T-cell (primary cell): Measurements from ENCODE around the gene GNB5. TPM values are rescaled to one million over a fixed set of nuclear protein-coding genes. Genes with fewer than 3 reads are reported as not detected.

ENCODE experiments used
- ATAC-seq, 4 experiments: fragments of 200-7000 bp in 3 of 4; fragments of 150-1000 bp in 1 of 4; cut with Tn5 transposase; replicated peaks in 1 of 4; 1 replicate in 3 of 4; 2 replicates in 1 of 4; pipeline ENCODE4 v1.10.0; 2021; ENCODE audit warnings: moderate library complexity in 3 of 4, mild to moderate bottlenecking in 2 of 4, moderate number of reproducible peaks in 1 of 4
- CTCF ChIA-PET, 2 donors: fragments of 300-600 bp; sonication (Branson Sonifier 250); formaldehyde crosslinking; loops; one replicate each; lab custom pipeline; 2022; ENCODE audit warnings: antibody characterized with exemption in 2 of 2; lab: Charles Lee
- POLR2A ChIA-PET, 2 donors: fragments of 300-600 bp; sonication (Branson Sonifier 250); formaldehyde crosslinking; loops; one replicate each; lab custom pipeline; 2022; ENCODE audit warnings: antibody characterized with exemption in 2 of 2; lab: Charles Lee
- DNase-seq, 35 experiments: peaks; one replicate each; pipeline versions ENCODE4 v3.0.0 to v3.0.0-alpha.2; 2013 to 2023
- H3K27ac ChIP-seq: one replicate; pipeline ENCODE4 v1.5.1; 2013; ENCODE audit warnings: low read length
- H3K27me3 ChIP-seq, 2 experiments: replicated peaks in 1 of 2; 1 replicate in 1 of 2; 2 replicates in 1 of 2; pipeline versions ENCODE4 v1.6.1 to v1.7.0; 2013; ENCODE audit warnings: low read length in 1 of 2, mixed read lengths in 1 of 2; ENCODE audit not compliant: control insufficient read depth in 2 of 2, insufficient read depth in 2 of 2; ENCODE audit errors: extremely low read depth in 1 of 2
- H3K36me3 ChIP-seq, 2 donors: 1 replicate in 1 of 2; 2 replicates in 1 of 2; pipeline versions ENCODE4 v1.6.1 to v1.7.0; 2013; ENCODE audit warnings: low read length in 1 of 2; ENCODE audit not compliant: control insufficient read depth in 2 of 2, insufficient read depth in 1 of 2; ENCODE audit errors: extremely low read depth in 1 of 2
- H3K4me1 ChIP-seq, 2 experiments: 1 replicate in 1 of 2; 2 replicates in 1 of 2; pipeline versions ENCODE4 v1.6.1 to v1.7.0; 2013; ENCODE audit warnings: low read length in 2 of 2, mixed read lengths in 1 of 2; ENCODE audit not compliant: insufficient read depth in 2 of 2, control insufficient read depth in 1 of 2; ENCODE audit errors: extremely low read depth in 1 of 2
- H3K4me3 ChIP-seq, 2 donors: 1 replicate in 1 of 2; 2 replicates in 1 of 2; pipeline versions ENCODE4 v1.5.1 to v1.7.0; 2013; ENCODE audit warnings: mild to moderate bottlenecking in 2 of 2, low read length in 1 of 2, moderate library complexity in 1 of 2; ENCODE audit not compliant: control insufficient read depth in 1 of 2; ENCODE audit errors: extremely low read depth in 1 of 2
- H3K9me3 ChIP-seq: 2 replicates; pipeline ENCODE4 v1.7.0; 2013
- H3K27ac Mint-ChIP-seq, 2 donors: one replicate each; pipeline ENCODE4 v1.8.0; 2020 to 2021; ENCODE audit warnings: mild to moderate bottlenecking in 2 of 2, mixed read lengths in 2 of 2
- H3K27me3 Mint-ChIP-seq, 2 donors: one replicate each; pipeline ENCODE4 v1.8.0; 2021 to 2022; ENCODE audit warnings: mixed read lengths in 2 of 2
- H3K36me3 Mint-ChIP-seq: one replicate; pipeline ENCODE4 v1.8.0; 2021; ENCODE audit warnings: mixed read lengths
- H3K4me1 Mint-ChIP-seq, 3 donors: one replicate each; pipeline ENCODE4 v1.8.0; 2020 to 2022; ENCODE audit warnings: mixed read lengths in 3 of 3, mild to moderate bottlenecking in 1 of 3
- H3K4me3 Mint-ChIP-seq, 3 donors: one replicate each; pipeline ENCODE4 v1.8.0; 2020 to 2022; ENCODE audit warnings: mild to moderate bottlenecking in 3 of 3, mixed read lengths in 3 of 3, moderate library complexity in 3 of 3
- H3K9me3 Mint-ChIP-seq, 3 donors: one replicate each; pipeline ENCODE4 v1.8.0; 2020 to 2022; ENCODE audit warnings: mixed read lengths in 3 of 3
- WGBS: methylation state at CpG from one replicate; pipeline ENCODE4 v1.1.5; 2013; ENCODE audit warnings: missing lambda C conversion rate; ENCODE audit not compliant: insufficient coverage; 5-methylcytosine and 5-hydroxymethylcytosine counted together
- total RNA-seq, 35 experiments: library from RNA in 6 of 35; stranded (reverse) in 6 of 35; fragments of 120-200 nt in 1 of 35; gene quantifications; one replicate each; pipeline versions ENCODE4 v1.2.1 to v1.2.4 and lab custom pipeline; 2013 to 2026

Gene GNB5
- total RNA-seq, 5 donors from 2014 or later (not counting 1 experiment from before 2014, with no cell fraction given): 39.7 to 74.4 (median 54.7) TPM

- CTCF ChIA-PET: interaction anchor here (0.6 to 1.5 kb wide), 4 partner anchors 9 to 192 kb away, joined by 3 to 16 read pairs (median 4); no protein-coding TSS in a partner anchor
- no peak overlapping the region for H3K4me3 Mint-ChIP-seq
Measured at GRCh38 chr15:52082197-52083036, 108.8 kb downstream of the GNB5 start.

GRCh38 chr15:52080706-52081392, 110.3 kb downstream of the GNB5 start:
- POLR2A ChIA-PET: interaction anchor here in 1 of 2 donors (0.7 kb wide), 1 partner anchor 51 kb away, joined by 5 read pairs; no protein-coding TSS in a partner anchor
- no peaks in the 10 kb centered on the region for H3K27me3 Mint-ChIP-seq
- Histone ChIP-seq H3K36me3 (no peaks in the 10 kb centered on the region), H3K27me3 (peaks cover 0 to 2% of the 10 kb centered on the region in 2 experiments), H3K4me3 (no peak overlapping the region), H3K27ac (no peak overlapping the region), H3K9me3 (no peaks in the 10 kb centered on the region), H3K4me1 (peaks cover 0 to 13% of the 10 kb centered on the region in 2 experiments)
- no peak overlapping the region for H3K4me3 Mint-ChIP-seq
- ATAC-seq (no peak), DNase-seq (no peak)
- CTCF ChIA-PET: interaction anchor here (0.6 to 3.8 kb wide), 6 partner anchors 55 to 173 kb away, joined by 3 to 21 read pairs (median 5); no protein-coding TSS in a partner anchor
- H3K9me3 Mint-ChIP-seq: no peaks in the 10 kb centered on the region
- no peak overlapping the region for H3K27ac Mint-ChIP-seq
- WGBS: 94% methylated on average over 6 of the region's 9 CpGs
- peaks cover 13 to 18% (median 14%) of the 10 kb centered on the region in 3 donors for H3K4me1 Mint-ChIP-seq
- no peaks in the 10 kb centered on the region for H3K36me3 Mint-ChIP-seq

More at GRCh38 chr15:52082197-52083036, 108.8 kb downstream of the GNB5 start:
- Histone ChIP-seq H3K27ac (no peak overlapping the region), H3K9me3 (no peaks in the 10 kb centered on the region), H3K4me3 (no peak overlapping the region), H3K4me1 (peaks cover 0 to 13% of the 10 kb centered on the region in 2 experiments), H3K36me3 (peaks cover 0 to 3% of the 10 kb centered on the region in 2 donors), H3K27me3 (peaks cover 0 to 2% of the 10 kb centered on the region in 2 experiments)
- 100% methylated on average over 1 of the region's 5 CpGs for WGBS
- no peak for ATAC-seq
- H3K27ac Mint-ChIP-seq: peak overlapping the region in 1 of 2 donors; percentile 29
- POLR2A ChIA-PET: no interaction called here
- no peaks in the 10 kb centered on the region for H3K36me3 Mint-ChIP-seq
- H3K9me3 Mint-ChIP-seq: no peaks in the 10 kb centered on the region
- H3K4me1 Mint-ChIP-seq: peaks cover 13 to 18% (median 14%) of the 10 kb centered on the region in 3 donors
- no peak for DNase-seq
- no peaks in the 10 kb centered on the region for H3K27me3 Mint-ChIP-seq

GRCh38 chr15:52080031-52080430, 111.2 kb downstream of the GNB5 start:
- POLR2A ChIA-PET: interaction anchor here in 1 of 2 donors (0.7 kb wide), 1 partner anchor 51 kb away, joined by 5 read pairs; no protein-coding TSS in a partner anchor

DNA sequence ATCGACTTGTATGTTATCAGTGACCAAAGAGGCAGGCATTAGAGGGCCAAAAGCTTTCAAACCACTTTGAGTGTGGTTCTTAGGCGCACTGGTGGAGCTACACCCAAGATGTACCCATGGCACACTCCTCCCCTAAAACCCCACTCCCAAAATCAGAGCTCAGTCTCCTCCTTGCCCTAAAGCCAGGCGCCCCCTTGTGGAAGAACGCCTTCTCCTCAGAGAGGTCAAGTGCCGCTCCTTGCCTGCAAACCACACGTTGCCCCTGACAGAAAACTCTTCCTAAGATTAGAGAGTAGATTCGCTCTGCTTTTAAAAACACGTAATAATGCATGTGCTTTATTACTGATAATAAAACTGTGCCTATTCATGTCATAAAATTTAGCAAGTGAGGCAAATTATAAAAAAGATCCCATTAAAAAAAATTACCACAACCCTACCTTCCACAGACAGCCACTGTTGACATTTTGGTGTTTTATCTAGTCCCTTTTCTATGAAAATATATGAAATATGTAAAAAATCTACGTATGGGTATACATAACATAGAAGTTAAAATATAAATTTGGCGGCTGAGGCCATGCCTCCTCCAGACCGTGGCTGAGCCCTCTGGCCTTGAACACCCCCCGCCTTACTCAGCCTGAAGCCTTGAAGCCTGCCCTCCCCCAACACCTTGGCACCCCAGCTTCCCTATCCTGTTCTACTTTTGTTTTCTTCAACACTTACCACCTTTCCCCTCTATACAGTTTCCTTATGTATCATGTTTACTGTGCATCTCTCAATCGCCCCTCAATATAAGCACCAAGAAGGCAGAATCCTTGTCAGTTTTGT, 112.1 kb downstream of the GNB5 start:
- DNase-seq: peak; percentile 39 to 90 (median 76)
- peak; percentile 77 to 87 (median 83) for ATAC-seq
- Mint-ChIP-seq H3K9me3 (no peaks in the 10 kb centered on the region), H3K36me3 (no peaks in the 10 kb centered on the region), H3K27me3 (no peaks in the 10 kb centered on the region), H3K4me1 (peaks cover 13 to 18% (median 14%) of the 10 kb centered on the region in 3 donors), H3K27ac (no peak overlapping the region), H3K4me3 (no peak overlapping the region)
- Histone ChIP-seq H3K4me1 (peaks cover 0 to 13% of the 10 kb centered on the region in 2 experiments), H3K4me3 (no peak overlapping the region), H3K36me3 (no peaks in the 10 kb centered on the region), H3K27ac (no peak overlapping the region), H3K9me3 (no peaks in the 10 kb centered on the region), H3K27me3 (peaks cover 0 to 2% of the 10 kb centered on the region in 2 experiments)
- WGBS: 100% methylated on average over 3 of the region's 13 CpGs
- CTCF ChIA-PET: interaction anchor here (0.6 to 3.8 kb wide), 27 partner anchors 9 to 429 kb away, joined by 3 to 21 read pairs (median 4); partner anchors contain the start of gene LEO1 (in 1 of the 2)
- POLR2A ChIA-PET: no interaction called here

More at GRCh38 chr15:52080031-52080430, 111.2 kb downstream of the GNB5 start:
- WGBS: 87% methylated on average over 2 of the region's 5 CpGs
- H3K36me3 Mint-ChIP-seq: no peaks in the 10 kb centered on the region
- CTCF ChIA-PET: interaction anchor here (0.5 to 3.8 kb wide), 12 partner anchors 10 to 185 kb away, joined by 3 to 21 read pairs (median 4); no protein-coding TSS in a partner anchor
- Histone ChIP-seq H3K27me3 (peaks cover 0 to 2% of the 10 kb centered on the region in 2 experiments), H3K4me1 (peaks cover 0 to 13% of the 10 kb centered on the region in 2 experiments), H3K9me3 (no peaks in the 10 kb centered on the region), H3K27ac (no peak overlapping the region), H3K4me3 (no peak overlapping the region), H3K36me3 (no peaks in the 10 kb centered on the region)
- no peaks in the 10 kb centered on the region for H3K27me3 Mint-ChIP-seq
- H3K4me1 Mint-ChIP-seq: peaks cover 13 to 18% (median 14%) of the 10 kb centered on the region in 3 donors
- no peak overlapping the region for H3K4me3 Mint-ChIP-seq
- no peak for DNase-seq
- no peak for ATAC-seq
- H3K27ac Mint-ChIP-seq: no peak overlapping the region
- H3K9me3 Mint-ChIP-seq: no peaks in the 10 kb centered on the region

DNA sequence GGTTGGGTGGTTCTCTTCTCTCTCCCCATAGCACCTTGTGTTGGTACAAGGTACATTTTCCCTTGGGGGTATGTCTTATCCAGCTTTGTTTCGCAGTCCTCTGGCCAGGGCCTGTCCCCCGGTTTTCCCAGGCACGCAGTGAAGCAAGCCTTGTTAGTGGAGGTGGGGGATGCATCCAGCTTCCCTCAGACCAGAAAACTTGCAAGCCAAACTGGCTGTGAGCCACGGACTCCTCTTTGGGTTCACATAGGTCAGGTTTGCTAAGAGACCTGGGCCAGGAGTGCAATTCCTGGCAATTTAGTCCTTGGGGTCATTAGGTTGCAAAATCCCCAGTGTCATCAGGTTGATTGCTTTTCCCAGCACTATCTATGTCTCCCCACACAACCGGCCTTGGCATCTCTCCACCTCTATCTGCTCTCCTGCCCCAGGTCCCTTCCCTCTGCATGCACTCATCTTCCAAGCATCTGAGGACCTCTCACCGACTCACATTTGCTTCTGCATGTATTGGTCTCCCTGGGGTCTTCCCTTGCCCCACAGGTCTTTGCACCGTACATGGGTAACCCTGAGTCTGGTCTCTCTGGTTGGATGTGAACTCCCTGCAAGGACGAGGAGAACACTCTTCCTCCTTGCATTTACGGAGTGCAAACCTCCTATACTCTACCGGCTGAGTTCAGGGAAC, 112.9 kb downstream of the GNB5 start:
- no peaks in the 10 kb centered on the region for H3K27me3 Mint-ChIP-seq
- 81% methylated on average over 10 of the region's 10 CpGs for WGBS
- Histone ChIP-seq H3K36me3 (no peaks in the 10 kb centered on the region), H3K27ac (no peak overlapping the region), H3K4me1 (peaks cover 0 to 13% of the 10 kb centered on the region in 2 experiments), H3K9me3 (no peaks in the 10 kb centered on the region), H3K27me3 (peaks cover 0 to 2% of the 10 kb centered on the region in 2 experiments), H3K4me3 (no peak overlapping the region)
- ChIA-PET CTCF (interaction anchor here (0.6 to 3.8 kb wide), 23 partner anchors 9 to 428 kb away, joined by 3 to 21 read pairs (median 4); partner anchors contain the start of gene LEO1 (in 1 of the 2)), POLR2A (no interaction called here)
- no peak for DNase-seq
- H3K36me3 Mint-ChIP-seq: no peaks in the 10 kb centered on the region
- H3K4me3 Mint-ChIP-seq: no peak overlapping the region
- no peaks in the 10 kb centered on the region for H3K9me3 Mint-ChIP-seq
- H3K4me1 Mint-ChIP-seq: peaks cover 13 to 16% (median 14%) of the 10 kb centered on the region in 3 donors
- no peak overlapping the region for H3K27ac Mint-ChIP-seq
- ATAC-seq: no peak
